ENCODE measurements around the gene NPHP4.
"Not testable (repeated sequence)": the region's sequence is repeated elsewhere in the genome, so short reads cannot be mapped to it uniquely, and the experiment has no call there.

Gene NPHP4

GRCh38 chr1:5856246-5856815 lies 135.9 kb downstream of the NPHP4 start:
- no peak for TF ChIP-seq CTCF (IDR thresholded peaks at IDR 0.05; ENCODE audit: control extremely low read depth, extremely low read depth, low read depth, missing control alignments)
- ChIA-PET POLR2A (no interaction called here), CTCF (no interaction called here)
- no peak for DNase-seq (ENCODE audit: extremely low spot score)

GRCh38 chr1:5855196-5855897 lies 136.9 kb downstream of the NPHP4 start:
- ChIA-PET CTCF (no interaction called here), POLR2A (no interaction called here)
- no peak for TF ChIP-seq CTCF (IDR thresholded peaks at IDR 0.05; ENCODE audit: control extremely low read depth, extremely low read depth, low read depth, missing control alignments)
- DNase-seq (ENCODE audit: extremely low spot score), result no peak

- POLR2A ChIA-PET, result no interaction called here
- TF ChIP-seq CTCF (IDR thresholded peaks at IDR 0.05; ENCODE audit: control extremely low read depth, extremely low read depth, low read depth, missing control alignments), result no peak
- DNase-seq (ENCODE audit: extremely low spot score), result no peak
- CTCF ChIA-PET, result no interaction called here
Measured at GRCh38 chr1:5854754-5855153, 137.5 kb downstream of the NPHP4 start.

- POLR2A ChIA-PET; DNase-seq (ENCODE audit: extremely low spot score); CTCF ChIA-PET: not testable (repeated sequence)
Measured at GRCh38 chr1:5853858-5854257, 138.4 kb downstream of the NPHP4 start.

- no peak for DNase-seq (ENCODE audit: extremely low spot score)
- CTCF ChIA-PET, result no interaction called here
- no peak for TF ChIP-seq CTCF (IDR thresholded peaks at IDR 0.05; ENCODE audit: control extremely low read depth, extremely low read depth, low read depth, missing control alignments)
- POLR2A ChIA-PET, result no interaction called here
Measured at GRCh38 chr1:5850503-5850902, 141.7 kb downstream of the NPHP4 start.

- CTCF ChIA-PET, result no interaction called here
- no peak for TF ChIP-seq CTCF (IDR thresholded peaks at IDR 0.05; ENCODE audit: control extremely low read depth, extremely low read depth, low read depth, missing control alignments)
- no peak for DNase-seq (ENCODE audit: extremely low spot score)
- POLR2A ChIA-PET, result no interaction called here
Measured at GRCh38 chr1:5849550-5849949, 142.7 kb downstream of the NPHP4 start.

- POLR2A ChIA-PET, result no interaction called here
- CTCF ChIA-PET, result no interaction called here
Measured at GRCh38 chr1:5847013-5847659, 145.1 kb downstream of the NPHP4 start.

More at GRCh38 chr1:5847013-5847659, 145.1 kb downstream of the NPHP4 start:
- TF ChIP-seq CTCF (IDR thresholded peaks at IDR 0.05; ENCODE audit: control extremely low read depth, extremely low read depth, low read depth, missing control alignments), result no peak
- no peak for DNase-seq (ENCODE audit: extremely low spot score)

Data from GM10248 (cell line).